ENCODE results near the gene CDH4.

The CDH4 gene

GRCh38 chr20:61814726-61815125 is 562.7 kb downstream of the CDH4 start:
- DNase-seq = no peak
- TF ChIP-seq POLR2A (IDR thresholded peaks at IDR 0.05; ENCODE audit: low read length) (no peak), GATA1 (IDR thresholded peaks at IDR 0.05; ENCODE audit: low read depth, low read length) (no peak)

DNA sequence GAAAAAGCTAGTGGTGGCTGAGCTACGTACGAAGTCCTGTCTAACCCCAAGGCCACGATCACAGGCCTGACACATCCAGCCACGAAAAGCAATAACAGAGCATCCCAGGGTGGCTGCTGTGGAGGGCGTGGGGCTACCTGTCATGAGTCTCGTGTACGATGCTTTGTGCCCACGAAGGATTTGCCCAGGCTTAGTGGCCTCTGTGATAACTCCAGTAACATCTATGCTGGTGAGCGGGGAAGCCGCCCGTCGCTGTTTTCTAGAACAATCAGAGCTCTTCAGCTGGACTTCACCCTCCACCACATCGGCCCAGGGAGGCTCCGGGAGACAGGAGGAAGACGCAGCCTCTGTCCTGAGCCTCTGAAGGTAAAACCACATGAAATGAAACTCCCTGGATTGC is 563.1 kb downstream of the CDH4 start:
- TF ChIP-seq GATA1 (IDR thresholded peaks at IDR 0.05; ENCODE audit: low read depth, low read length) = no peak
- no peak for TF ChIP-seq POLR2A (IDR thresholded peaks at IDR 0.05; ENCODE audit: low read length)
- DNase-seq = no peak

DNA sequence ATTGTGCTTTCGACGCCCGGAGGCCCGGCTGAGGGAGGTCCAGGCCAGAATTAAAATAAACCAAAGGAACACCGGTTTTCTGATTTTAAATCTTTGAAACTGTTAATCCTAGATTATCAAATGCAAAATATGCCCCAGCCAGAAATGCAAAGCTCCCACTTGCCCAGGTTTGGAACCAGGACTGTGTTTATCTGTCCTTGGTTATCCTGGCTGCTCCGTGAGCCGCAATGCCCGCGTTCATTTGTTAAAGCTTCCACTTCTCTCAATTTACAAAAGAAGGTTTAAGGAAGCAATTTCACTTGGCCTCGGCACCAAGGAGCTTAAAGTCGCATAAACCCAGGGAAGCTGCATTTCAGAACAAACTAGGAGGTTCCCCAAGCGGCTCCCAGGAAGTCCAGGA is 563.6 kb downstream of the CDH4 start:
- TF ChIP-seq POLR2A (IDR thresholded peaks at IDR 0.05; ENCODE audit: low read length) (no peak), GATA1 (IDR thresholded peaks at IDR 0.05; ENCODE audit: low read depth, low read length) (no peak)

DNA sequence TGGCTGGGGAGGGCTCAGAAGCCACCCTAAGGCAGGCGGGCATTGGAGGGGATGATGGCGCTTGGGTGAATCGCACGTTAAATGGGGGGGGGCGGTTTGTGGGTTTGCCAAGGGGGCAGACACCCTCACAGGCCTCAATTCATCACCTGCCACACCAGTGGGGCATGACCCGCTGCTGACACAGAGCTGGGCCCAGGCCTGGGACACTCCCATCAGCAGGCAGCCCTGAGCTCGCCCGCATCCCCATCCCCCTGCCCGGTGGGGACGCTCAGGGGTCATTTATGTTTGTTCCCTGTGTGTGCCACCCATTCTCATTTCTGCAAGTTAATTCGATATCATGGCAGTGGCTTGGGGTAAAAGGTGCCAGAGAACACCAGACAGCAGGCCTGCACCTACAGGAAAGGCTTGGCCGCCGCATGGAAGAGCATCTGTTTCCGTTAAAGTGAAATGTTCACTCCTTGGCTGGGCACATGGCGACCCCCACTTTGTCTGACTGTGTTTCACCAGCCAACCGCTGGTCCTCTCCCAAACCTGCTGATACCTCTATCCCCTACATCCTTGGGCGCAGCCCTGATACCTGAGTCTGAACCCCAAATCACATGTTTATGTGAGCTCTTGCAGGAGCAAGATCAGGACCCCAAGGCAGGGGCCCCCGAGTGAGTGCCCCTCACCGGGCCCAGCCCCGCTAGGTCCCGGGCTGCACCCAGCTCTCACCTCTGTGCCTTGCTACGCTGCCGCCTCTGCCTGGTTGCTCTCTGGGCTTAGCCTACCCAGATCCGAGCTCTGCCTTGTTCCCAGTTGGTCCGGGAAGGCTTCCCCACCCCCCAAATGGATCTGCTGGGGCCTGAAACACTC is 564.8 kb downstream of the CDH4 start:
- DNase-seq = no peak
- TF ChIP-seq GATA1 (IDR thresholded peaks at IDR 0.05; ENCODE audit: low read depth, low read length) = no peak
- TF ChIP-seq POLR2A (IDR thresholded peaks at IDR 0.05; ENCODE audit: low read length) = no peak

More for the DNA sequence above, 563.6 kb downstream of the CDH4 start:
- DNase-seq = no peak

DNA sequence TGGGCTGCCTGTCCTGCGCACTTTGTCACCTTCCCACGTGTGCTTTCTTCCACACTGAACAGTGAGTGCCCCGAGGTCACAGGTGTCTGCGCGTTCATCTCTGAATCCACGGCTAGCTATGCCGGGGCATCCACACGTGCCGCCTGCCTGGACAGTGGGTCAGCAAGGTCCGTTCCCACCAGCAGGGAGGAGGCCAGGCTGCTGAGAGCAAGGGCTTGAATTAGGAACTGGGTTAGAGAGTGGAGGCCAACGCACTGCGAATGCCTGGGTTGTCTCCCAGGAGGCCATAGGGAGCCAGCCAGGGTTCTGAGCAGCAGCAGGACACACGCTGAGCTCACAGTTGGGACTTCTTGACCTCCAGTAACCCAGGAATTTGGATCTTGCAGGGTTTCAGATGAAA is 565.5 kb downstream of the CDH4 start:
- TF ChIP-seq GATA1 (IDR thresholded peaks at IDR 0.05; ENCODE audit: low read depth, low read length) (no peak), POLR2A (IDR thresholded peaks at IDR 0.05; ENCODE audit: low read length) (no peak)
- DNase-seq = no peak

- DNase-seq = no peak
- no peak for TF ChIP-seq GATA1 (IDR thresholded peaks at IDR 0.05; ENCODE audit: low read depth, low read length)
- no peak for TF ChIP-seq POLR2A (IDR thresholded peaks at IDR 0.05; ENCODE audit: low read length)
These were observed 566.9 kb downstream of the CDH4 start for GRCh38 chr20:61818746-61819573.

DNA sequence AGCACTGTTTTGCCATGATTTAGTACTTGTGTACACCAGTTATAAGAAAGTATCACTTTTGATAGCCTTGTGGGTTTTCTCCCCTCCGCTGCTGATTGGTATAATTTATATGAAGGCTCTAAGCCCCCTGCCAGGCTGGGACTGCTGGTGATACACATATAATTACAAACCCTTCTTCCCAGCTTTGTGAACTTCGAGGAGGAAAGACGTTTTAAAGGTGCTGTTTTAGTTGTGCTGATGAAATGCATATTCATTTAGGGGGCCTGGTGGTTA is 567.4 kb downstream of the CDH4 start:
- DNase-seq = no peak
- TF ChIP-seq POLR2A (IDR thresholded peaks at IDR 0.05; ENCODE audit: low read length) = no peak
- no peak for TF ChIP-seq GATA1 (IDR thresholded peaks at IDR 0.05; ENCODE audit: low read depth, low read length)

- DNase-seq = no peak
- TF ChIP-seq POLR2A (IDR thresholded peaks at IDR 0.05; ENCODE audit: low read length) (no peak), GATA1 (IDR thresholded peaks at IDR 0.05; ENCODE audit: low read depth, low read length) (no peak)
These were observed 568.1 kb downstream of the CDH4 start for GRCh38 chr20:61819921-61820825.

DNA sequence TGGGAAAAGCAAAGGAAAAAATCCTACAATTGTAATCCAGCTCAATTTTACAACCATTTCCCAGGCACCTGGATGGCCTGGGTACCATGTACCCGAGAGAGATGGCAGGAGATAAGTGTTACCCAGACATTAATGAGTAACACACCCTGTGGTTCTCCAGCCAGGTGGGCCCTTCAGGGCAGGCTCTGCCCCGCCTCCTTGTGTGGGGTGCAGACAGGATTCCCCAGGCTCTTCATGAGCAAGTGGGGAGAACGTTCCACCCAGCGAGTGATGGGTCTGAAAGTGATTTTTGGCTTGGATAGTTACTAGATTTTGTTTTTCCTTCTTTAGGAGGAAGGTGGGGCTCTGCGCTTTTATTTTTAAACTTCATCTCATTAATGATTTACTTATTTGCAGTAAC is 569.7 kb downstream of the CDH4 start:
- no peak for TF ChIP-seq GATA1 (IDR thresholded peaks at IDR 0.05; ENCODE audit: low read depth, low read length)
- TF ChIP-seq POLR2A (IDR thresholded peaks at IDR 0.05; ENCODE audit: low read length) = no peak
- no peak for DNase-seq

DNA sequence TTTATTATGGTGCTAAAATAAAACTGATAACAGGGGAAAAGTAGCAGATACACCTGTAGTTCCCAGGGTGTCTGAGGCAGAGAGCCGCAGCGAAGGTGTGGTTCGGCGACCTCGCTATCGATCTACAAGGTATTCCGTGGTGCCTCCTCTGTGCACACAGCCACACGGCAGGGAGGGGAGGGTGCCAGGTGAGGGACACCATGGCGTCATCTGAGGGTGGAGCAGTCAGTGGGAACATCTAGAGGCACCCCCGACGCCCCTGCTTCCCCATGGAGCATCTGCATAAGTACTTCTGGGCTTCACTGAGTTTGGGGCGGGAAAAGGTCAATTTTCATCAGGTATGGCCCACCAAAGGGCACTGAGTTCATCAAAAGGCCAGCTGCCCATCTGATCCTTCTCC is 570.3 kb downstream of the CDH4 start:
- DNase-seq = no peak
- TF ChIP-seq POLR2A (IDR thresholded peaks at IDR 0.05; ENCODE audit: low read length) (no peak), GATA1 (IDR thresholded peaks at IDR 0.05; ENCODE audit: low read depth, low read length) (no peak)

- TF ChIP-seq GATA1 (IDR thresholded peaks at IDR 0.05; ENCODE audit: low read depth, low read length) (no peak), POLR2A (IDR thresholded peaks at IDR 0.05; ENCODE audit: low read length) (no peak)
- no peak for DNase-seq
These were observed 571.2 kb downstream of the CDH4 start for GRCh38 chr20:61823242-61823641.

GRCh38 chr20:61828891-61829290 is 576.8 kb downstream of the CDH4 start:
- no peak for DNase-seq
- TF ChIP-seq POLR2A (IDR thresholded peaks at IDR 0.05; ENCODE audit: low read length) = no peak
- no peak for TF ChIP-seq GATA1 (IDR thresholded peaks at IDR 0.05; ENCODE audit: low read depth, low read length)

DNA sequence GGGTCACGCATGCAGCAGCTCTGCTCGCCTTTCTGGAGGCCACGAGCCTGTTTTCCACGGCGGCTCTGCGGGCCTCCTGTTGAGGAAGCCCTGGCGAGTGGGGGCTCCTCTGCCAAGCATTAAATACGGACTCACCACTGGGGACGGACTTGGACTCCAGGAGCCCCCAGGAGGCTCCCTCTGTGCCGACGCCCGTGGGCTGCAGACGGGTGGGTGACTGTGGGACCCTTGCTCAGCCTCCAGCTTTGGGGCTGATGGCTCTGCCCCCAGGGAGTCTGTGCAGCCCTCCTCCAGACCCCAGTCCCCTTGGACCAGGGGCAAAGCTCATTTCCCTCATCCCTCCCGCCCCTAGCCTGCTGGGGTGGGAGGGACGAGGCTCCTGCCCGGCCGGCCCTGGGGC is 577.5 kb downstream of the CDH4 start:
- no peak for TF ChIP-seq GATA1 (IDR thresholded peaks at IDR 0.05; ENCODE audit: low read depth, low read length)
- TF ChIP-seq POLR2A (IDR thresholded peaks at IDR 0.05; ENCODE audit: low read length) = no peak
- DNase-seq = no peak
